ENCODE data around the gene ADORA2B.

- TF ChIP-seq, protein P1, sequence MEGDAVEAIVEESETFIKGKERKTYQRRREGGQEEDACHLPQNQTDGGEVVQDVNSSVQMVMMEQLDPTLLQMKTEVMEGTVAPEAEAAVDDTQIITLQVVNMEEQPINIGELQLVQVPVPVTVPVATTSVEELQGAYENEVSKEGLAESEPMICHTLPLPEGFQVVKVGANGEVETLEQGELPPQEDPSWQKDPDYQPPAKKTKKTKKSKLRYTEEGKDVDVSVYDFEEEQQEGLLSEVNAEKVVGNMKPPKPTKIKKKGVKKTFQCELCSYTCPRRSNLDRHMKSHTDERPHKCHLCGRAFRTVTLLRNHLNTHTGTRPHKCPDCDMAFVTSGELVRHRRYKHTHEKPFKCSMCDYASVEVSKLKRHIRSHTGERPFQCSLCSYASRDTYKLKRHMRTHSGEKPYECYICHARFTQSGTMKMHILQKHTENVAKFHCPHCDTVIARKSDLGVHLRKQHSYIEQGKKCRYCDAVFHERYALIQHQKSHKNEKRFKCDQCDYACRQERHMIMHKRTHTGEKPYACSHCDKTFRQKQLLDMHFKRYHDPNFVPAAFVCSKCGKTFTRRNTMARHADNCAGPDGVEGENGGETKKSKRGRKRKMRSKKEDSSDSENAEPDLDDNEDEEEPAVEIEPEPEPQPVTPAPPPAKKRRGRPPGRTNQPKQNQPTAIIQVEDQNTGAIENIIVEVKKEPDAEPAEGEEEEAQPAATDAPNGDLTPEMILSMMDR (IDR thresholded peaks at IDR 0.05) = no peak
- TF ChIP-seq POLR2A (IDR thresholded peaks at IDR 0.05) (no peak), POLR2AphosphoS5 (IDR thresholded peaks at IDR 0.05) (no peak)
Measured at GRCh38 chr17:15969463-15969862, 24.5 kb downstream of the ADORA2B start.
